Ramos (cell line): ENCODE measurements around the gene GALNT12.

Source experiments
- in situ Hi-C: fragments of 300-500 bp; cut with MboI; formaldehyde crosslinking; loops from one replicate; pipeline ENCODE4 v1.14.3; 2022; ENCODE audit warnings: low sequenced_read_pairs; ENCODE audit not compliant: unreplicated experiment

GALNT12 gene

DNA sequence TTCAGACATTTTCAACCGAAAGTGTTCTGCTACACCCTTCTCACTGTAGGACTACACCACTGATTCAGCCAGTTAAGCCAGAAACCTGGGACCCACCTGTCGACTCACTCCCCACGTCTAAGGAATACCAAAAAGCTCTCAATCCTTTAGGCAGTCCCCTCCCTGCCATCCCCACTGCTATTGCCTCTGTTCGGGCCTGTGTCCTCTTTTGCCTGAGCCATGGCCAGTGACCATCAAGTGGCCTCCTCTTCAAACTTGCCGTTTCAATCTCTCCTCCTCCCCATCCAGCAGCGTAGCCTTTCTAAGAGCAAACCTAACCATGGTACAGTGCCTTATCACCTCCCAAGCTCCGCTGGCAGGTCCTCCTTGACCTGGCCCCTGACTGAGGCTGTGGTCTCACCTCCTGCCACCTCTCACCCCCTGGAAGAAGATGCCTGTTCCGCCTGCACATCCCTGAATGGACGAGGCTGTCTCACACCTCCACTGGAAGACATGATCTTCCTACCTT is 64.1 kb downstream of the GALNT12 start:
- in situ Hi-C loops: no loop called here

DNA sequence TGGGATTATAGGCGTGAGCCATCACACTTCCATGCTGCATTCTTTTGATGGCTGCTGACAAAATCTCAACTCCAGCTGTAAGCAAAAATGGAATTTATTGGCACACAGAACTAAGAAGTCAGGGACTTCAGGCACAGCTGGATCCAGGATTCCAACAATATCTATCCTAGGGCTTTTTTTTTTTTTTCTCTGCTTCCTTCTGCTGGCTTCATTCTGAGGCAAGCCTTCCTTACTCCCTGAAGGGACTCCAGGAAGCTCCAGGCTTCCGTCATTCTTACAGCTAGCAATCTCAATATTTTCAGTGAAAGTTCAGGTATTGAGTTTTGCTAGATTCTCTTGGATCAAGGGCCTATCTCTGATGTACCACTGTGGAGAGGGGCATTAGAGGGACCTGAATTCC is 66.1 kb downstream of the GALNT12 start:
- in situ Hi-C loops: no loop called here

DNA sequence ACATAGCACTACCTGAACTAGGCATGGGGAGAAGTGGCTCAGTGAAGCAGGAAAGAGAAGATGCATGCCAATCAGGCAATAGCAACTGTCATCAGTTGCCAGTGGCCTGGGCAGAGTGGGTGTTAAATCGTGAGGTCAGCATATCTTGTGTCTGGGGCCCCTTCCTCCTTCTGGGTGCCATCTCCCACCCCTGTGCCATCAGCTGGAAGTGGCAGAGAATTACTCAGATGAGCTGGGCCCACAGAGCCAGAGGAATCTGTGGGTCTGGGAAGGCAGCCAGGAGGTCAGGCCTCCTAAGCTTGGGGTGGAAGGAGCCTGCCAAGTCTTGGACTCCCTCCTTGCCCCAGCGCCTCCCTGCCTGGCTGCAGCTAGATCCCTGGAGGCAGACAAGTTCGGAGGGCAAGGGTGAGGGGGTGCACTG is 66.5 kb downstream of the GALNT12 start:
- in situ Hi-C loops: no loop called here

DNA sequence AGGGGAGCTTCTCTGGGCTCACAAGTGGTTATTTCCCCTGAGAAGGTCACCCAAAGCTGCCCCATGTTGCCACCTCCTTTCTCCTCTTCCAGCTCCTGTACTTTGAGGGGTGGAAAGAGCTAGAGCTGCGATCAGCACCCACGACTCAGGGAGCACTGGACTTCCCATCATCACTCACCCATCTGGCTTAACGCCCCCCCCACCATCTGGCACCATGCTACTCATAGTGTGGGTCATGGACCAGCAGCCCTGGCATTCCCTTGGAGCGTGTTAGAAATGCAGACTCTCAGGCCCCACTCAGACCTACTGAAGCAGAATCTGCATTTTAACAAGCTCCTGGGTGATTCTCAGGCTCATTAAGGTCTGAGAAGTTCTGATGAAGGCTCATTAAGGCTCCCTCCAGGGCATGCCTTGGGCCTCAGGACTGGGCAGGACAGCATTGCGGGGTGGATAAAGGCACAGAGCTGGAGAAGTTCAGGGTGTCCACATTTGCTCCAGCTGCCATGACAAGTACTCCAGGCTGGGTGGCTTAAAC is 67.3 kb downstream of the GALNT12 start:
- in situ Hi-C loops: no loop called here

DNA sequence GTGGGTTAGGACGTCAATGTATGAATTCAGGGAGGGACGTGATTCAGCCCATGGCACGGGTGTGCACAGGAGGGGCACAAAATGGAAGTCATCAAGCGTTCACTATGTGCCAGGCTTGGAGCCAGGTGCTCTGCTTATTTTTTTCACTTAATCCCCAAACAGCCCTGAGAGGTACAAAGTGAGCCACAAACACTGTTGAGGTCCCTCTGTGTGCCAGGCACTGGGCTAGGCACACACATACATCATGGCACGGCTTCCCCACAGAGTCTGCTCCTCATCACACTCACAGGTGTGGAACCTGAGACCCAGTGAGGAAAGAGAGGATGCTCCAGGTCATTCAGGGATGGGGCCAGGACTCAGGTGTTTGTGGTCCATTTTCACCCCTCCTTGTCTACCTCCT is 68.1 kb downstream of the GALNT12 start:
- in situ Hi-C loops: no loop called here

DNA sequence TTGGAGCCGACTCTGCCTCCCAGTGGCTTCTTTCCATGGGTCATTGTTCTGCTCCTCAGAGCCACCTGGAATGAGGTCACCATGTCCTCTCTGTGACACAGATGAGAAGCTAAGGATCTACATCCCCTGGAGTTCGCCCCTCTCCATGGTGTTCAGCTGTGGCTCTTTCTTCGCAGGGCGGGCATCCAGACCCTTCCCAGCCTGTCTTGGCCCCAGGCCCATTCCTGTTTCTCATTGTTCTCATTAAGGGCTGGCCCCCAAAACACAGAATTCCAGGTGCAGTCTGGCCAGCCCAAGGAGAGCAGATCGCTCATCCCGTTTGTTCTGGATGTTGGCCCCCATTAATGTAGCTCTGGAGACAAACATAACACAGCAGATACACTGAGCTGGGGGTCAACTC is 69.8 kb downstream of the GALNT12 start:
- in situ Hi-C loops: no loop called here

DNA sequence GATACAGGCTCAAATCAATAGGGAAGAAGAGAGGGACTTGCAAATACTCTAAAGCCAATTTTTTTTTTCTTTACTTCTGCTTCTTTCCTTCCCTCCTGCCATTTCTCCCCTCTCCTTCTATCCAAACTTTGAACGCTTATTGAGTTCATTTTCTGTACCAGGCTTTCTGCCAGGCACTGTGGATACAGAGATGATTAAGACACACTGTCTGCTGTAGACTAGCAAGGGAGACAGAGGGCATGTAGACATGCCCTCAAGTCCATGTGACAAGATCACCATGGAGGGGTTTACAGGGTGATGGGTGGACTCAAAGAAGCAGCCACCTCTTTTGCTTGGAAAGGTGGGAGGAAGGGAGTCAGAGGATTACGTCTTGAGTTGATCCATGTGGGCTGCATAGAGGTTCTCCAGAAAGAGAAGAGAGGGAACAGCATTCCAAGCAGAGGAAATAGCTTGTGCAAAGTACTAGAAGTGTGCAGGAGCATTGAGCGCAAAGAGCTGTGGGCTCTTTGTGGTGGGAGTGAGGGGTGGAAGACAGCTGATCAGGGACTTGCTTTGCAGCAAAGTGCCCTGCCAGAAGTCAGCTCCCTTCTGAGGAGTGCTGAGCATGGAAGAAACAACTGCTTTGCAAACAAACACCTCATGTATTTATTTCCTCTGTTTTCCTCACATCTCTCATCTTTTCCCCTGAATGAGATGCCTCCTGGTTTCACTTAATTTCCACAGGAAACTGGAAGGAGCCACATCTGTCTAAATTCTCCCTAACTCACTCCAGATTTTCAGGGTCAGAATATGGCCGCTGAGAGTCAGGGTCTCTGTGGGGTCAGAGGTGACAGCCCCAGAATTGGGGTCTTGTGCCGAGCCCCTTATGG is 71.9 kb downstream of the GALNT12 start:
- in situ Hi-C loops: no loop called here

DNA sequence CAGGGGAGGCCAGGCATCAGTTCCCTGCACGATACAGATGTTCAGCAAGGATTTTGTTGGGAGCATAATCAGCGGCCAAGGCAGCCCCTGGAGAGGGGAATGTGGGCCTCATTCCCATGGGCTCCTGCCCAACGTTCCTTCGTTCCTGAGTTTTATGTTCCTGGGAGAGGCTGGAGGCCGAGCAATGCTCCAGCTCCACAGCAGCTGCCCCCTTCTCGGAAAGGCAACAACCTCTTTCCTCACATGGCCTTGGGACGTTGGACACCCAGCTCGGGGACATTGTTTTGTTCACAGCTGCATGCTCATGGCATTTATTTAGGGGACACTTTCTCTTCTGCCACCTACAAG is 72.5 kb downstream of the GALNT12 start:
- in situ Hi-C loops: no loop called here

DNA sequence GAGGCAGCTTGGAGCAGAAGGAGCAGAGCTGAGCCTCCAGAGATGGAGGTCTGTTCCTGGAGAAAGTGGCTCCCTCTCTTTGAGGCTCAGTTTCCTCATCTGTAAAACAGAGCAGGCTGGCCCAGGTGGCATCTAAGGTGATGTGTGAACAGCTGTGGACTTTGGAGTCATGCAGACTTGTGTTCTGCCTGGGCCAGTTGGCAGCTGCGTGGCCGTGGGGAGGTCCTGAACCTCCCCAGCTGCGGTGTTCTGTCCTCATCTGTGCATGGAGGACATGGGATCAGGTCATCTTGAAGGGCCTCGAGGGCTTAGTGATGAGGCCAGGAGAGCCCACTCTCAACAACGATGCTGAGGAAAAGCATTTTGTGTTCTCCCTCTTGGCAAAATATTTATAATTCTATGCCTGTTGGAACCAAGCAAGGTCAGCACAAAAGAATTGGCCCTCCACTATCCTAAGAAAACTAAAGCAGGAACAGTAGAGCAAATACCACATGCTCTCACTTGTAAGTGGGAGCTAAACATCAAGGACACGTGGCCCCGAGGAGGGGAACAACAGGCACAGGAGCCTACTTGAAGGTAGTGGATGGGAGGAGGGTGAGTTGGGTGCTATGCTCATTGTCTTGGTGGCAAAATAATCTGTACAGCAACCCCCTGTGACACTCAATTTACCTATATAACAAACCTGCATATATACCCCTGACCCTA is 73.0 kb downstream of the GALNT12 start:
- in situ Hi-C loops: no loop called here

DNA sequence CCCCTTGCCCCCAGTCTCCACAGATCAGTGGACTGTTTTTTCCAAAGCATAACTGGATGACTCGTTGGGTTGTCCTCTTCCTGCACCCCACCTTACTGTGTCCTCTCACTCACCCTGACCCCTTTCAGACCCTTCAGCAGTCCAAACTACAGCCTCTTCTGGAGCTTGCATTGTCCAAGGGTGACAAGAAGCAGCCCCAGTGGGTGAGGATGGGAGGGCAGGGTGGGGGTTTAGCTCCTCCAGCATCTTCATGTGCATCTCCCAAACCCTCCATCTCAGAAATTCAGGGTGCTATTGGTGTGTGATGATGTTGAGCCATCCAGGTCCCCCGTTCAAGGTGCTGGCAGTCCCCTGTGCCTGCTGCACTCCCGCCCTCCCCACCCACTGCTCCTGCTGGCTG is 73.9 kb downstream of the GALNT12 start:
- in situ Hi-C loops: no loop called here

DNA sequence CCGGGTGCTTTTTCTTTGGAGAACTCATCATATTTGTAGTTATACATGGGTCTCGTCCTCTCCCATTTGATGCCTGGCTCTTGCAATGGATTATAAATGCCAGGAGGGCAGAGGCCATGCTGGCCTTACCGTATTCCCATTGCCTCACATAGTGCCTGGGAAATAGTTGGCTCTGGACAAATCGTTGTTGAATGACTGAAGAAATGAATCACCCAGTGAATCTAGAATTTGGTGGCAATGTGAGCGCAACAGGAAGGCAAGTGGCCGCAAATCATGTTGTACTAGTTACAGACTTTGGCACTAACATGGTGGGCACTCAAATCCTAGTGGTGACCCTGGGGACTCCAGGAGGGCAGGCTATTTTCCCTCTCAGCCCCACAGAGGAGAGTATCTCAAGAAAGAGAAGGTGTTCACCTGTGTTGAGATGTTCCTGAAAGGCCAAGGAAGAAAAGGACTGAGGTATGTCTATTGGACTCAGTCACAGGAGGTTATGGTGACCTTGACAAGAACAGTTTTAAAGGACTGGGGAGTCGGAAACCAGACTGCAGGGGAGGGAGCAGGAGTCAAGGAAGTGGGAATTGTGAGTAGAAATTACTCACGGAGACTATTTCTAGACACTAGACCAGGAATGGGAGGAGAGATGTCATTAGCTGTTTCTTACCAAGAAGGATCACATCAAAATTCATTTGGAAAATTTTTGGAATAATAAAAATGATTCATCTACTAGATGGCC is 74.5 kb downstream of the GALNT12 start:
- in situ Hi-C loops: no loop called here

DNA sequence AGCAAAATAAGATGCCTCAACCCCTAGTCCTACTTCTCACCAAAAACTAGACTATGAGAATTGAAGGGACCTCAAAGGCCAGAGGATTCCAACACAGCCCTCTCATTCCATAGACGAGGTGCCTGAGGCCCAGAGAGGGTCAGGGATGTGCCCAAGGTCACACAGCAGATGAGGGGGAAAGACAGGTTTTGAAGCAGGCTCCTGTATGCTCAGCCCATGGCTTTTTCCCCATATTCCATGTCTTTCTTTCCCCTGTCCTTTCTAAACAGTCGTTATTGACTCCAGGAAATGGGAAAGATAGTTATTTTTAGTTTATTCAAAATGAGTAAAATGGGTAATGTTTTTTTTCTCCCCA is 75.1 kb downstream of the GALNT12 start:
- in situ Hi-C loops: no loop called here

DNA sequence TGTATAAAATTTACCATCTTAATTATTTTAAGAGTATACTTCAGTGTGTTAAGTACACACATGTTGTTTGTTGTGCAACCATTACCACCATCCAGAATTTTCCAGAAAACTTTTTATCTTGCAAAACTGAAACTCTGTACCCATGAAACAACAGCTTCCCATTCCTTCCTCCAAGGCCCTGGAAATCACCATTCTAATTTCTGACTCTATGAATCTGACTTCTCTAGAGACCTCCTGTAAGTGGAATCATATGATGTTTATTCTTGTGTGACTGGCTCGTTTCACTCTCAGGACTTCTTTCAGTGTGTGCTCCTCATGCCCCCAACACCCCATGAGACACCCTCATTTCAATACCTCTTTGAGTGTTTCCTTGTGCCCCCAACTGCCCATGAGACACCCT is 75.8 kb downstream of the GALNT12 start:
- in situ Hi-C loops: no loop called here

DNA sequence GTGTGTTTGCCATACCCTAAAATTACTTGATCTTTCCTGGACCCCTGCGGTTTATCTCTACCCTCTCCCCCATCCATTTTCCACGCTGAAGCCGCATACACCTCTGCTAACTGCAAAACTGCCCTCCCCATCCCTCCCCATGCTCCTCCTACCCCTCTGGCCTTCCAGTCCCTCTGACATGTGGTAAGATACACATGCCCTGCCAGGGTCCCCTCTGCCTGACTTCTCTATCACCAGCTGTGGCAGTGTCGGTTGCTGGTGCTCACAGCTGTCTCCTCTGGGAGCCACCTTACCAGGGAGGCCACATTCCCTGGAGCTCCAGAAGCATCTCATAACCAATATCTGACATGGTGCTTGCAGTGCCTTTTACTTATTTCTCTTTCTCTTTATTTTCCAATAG is 77.4 kb downstream of the GALNT12 start:
- in situ Hi-C loops: no loop called here

DNA sequence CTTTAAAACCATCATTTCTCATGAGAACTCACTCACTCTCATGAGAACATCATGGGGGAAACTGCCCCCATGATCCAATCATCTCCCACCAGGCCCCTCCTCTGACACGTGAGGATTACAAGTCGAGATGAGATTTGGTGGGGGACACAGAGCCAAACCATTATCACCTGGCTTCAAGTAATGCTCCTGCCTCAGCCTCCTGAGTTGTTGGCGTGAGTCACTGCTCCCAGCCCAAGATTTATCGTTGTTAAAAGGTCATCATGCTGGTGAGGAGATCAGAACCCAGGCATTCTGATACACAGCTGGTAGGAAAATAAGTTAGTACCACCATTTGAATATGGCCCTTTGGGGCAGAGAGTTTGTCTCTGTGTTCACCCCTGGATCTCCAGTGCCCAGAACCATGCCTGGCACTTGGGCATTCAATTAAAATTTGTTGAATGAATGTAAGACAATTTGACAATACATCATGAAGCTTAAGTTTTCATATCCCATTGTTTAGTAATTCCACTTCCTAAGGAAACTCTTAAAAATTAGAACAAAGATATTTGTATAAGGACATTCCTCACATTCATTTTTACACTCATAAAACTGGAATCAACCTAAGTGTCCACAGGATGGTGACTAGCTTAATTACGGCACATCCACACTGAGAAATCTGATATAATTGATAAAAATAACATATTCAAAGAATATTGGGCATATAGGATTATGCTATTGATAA is 78.3 kb downstream of the GALNT12 start:
- in situ Hi-C loops: no loop called here

DNA sequence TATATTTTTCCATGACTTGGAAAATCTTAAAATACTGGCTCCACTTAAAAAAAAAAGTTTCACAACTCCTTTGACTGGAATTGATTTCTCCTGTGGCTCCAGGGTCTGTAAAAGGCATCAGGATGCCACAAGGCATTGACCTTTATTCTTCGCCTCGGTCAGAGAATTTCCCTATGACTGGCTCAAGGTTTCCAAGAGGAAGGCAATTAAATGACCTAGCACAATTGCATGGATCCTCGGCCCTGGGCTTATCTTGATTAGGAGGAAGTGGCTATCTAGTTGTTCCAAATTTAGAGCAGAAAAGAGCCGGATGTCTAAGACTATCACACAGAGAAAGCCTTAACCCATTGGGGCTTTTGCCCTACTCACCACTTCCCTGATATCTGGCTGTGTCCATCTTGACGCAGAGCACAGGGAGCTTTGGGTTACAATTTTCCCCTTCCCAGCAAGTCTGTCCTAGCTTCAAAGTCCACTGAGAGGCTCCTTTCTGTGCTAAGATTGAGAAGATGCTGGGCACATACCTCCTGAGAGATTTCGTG is 79.3 kb downstream of the GALNT12 start:
- in situ Hi-C loops: no loop called here

DNA sequence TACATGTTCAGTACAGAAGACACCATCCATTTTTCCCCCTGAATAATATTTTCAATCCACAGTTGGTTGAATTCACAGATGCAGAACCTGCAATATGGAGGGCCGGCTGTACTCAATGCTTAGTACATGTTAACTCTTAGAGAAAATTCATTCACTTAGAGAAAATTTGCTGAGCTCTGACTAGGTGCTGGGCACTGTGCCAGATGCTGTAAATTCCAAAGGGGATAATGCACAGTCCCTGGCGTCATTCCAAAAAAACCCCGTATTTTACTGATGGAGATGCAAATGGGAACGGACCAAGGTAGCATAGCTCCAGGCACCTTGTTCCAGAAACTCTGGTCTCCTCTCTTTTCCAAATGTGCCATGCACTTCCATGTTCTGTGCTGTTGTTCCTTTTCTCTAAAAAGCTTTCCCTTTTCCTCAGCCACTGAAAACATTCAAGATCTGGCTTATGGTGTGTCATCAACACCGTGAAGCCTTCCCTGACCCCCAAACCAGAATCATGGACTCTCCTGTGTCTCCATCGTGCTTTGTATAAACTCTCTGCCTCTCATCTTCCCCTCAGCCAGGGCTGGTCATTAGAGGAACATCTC is 80.5 kb downstream of the GALNT12 start:
- in situ Hi-C loops: no loop called here

DNA sequence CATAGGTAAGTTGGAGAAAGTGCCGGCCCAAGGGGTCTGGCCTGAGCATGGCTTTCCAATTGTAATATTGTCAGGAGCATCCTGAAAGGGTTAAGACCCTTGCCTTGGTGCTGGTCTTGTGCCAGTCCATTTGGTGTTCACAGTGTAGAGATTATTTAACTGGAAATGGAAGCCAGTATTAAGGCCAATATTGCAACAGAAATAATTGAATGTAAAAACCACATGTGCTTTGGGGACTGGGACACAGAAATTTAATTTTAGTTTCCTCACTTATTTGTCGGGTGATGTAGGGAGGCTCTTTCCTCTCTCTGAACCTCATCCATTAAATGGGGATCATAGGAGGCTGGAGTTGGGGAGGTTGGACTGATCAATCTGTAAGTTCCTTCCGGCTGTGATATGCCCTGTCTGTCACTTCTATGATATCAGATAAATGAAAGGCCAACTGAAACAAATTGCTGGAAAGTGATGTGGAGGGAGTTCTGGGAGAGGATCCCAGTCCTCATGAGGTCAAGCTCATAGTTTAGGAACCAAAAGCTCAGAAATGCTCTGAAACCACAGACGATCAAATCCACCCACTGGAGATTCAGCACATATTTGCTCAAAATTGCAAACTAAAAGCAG is 81.4 kb downstream of the GALNT12 start:
- in situ Hi-C loops: no loop called here

DNA sequence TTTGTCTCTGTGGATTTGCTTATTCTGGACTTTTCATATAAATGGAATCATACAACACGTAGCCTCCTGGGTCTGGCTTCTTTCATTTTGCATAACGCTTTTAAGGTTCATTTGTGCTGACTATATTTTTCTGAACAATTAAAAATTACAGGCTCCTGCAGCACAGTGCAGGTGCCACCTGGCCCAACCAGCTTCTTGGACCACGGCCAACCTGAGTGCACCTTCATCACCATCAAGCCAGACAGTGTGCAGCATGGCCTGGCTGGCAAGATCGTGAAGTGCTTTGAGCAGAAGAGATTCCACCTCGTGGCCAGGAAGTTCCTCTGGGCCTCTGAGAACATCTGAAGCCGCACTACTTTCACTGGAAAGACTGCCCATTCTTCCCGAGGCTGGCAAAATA is 82.8 kb downstream of the GALNT12 start:
- in situ Hi-C loops: no loop called here
